ENCODE measurements around the gene HIC1.

Gene HIC1

GRCh38 chr17:2027528-2028233 is 27.2 kb upstream of the HIC1 start:
- Histone ChIP-seq H3K79me1 (replicated peaks; ENCODE audit: low read length, poor library complexity, severe bottlenecking) (peaks cover 13% of the 10 kb centered on the region), H2BK12ac (ENCODE audit: low read length in 2 of 2) (no peak overlapping the region), H3K36me3 (ENCODE audit: control insufficient read depth in 1 of 2, insufficient read depth in 2 of 2, low read depth in 1 of 2, low read length in 2 of 2) (peaks cover 0 to 4% of the 10 kb centered on the region in 2 experiments), H3K27me3 (ENCODE audit: control insufficient read depth in 1 of 2, insufficient read depth in 1 of 2, low read length in 2 of 2) (peaks cover 38 to 47% of the 10 kb centered on the region in 2 experiments), H3K27ac (ENCODE audit: low read length, poor library complexity, severe bottlenecking) (no peak overlapping the region), H2BK5ac (ENCODE audit: low read depth, low read length, poor library complexity, severe bottlenecking) (no peak overlapping the region), H3K9ac (ENCODE audit: low read length) (no peak overlapping the region), H2AK5ac (ENCODE audit: low read length, severe bottlenecking) (no peak overlapping the region), H3K4me2 (ENCODE audit: low read length, poor library complexity, severe bottlenecking) (no peak overlapping the region), H3K4me1 (ENCODE audit: control insufficient read depth, insufficient read depth, low read depth, low read length) (peaks cover 41% of the 10 kb centered on the region), H3K18ac (ENCODE audit: low read depth in 1 of 2, low read length in 2 of 2) (no peak overlapping the region), H4K8ac (ENCODE audit: low read length) (no peak overlapping the region), H2BK120ac (ENCODE audit: low read depth, low read length) (no peak overlapping the region), H3K14ac (ENCODE audit: low read length in 2 of 2) (no peak overlapping the region), H2AFZ (ENCODE audit: low read depth, low read length) (no peak overlapping the region), H3K4me3 (ENCODE audit: insufficient read depth in 1 of 2, low read depth in 1 of 2, low read length in 2 of 2) (no peak overlapping the region), H3K4ac (ENCODE audit: low read depth in 1 of 2, low read length in 2 of 2) (no peak overlapping the region), H3K9me3 (ENCODE audit: control insufficient read depth, low read length) (no peaks in the 10 kb centered on the region), H4K91ac (ENCODE audit: low read length) (no peak overlapping the region), H3K23ac (ENCODE audit: low read length in 2 of 2) (no peak overlapping the region), H2BK15ac (ENCODE audit: low read depth, poor library complexity, severe bottlenecking) (no peak overlapping the region)
- no peak for DNase-seq
- WGBS: 84% methylated on average over 9 of the region's 11 CpGs

- H4K91ac ChIP-seq (ENCODE audit: low read length): no peak overlapping the region
- no peak overlapping the region for H2BK5ac ChIP-seq (ENCODE audit: low read depth, low read length, poor library complexity, severe bottlenecking)
- no peak overlapping the region for H3K23ac ChIP-seq (ENCODE audit: low read length in 2 of 2)
- WGBS: 92% methylated on average over 5 of the region's 5 CpGs
- H2BK12ac ChIP-seq (ENCODE audit: low read length in 2 of 2): no peak overlapping the region
- no peak overlapping the region for H3K14ac ChIP-seq (ENCODE audit: low read length in 2 of 2)
- H3K18ac ChIP-seq (ENCODE audit: low read depth in 1 of 2, low read length in 2 of 2): no peak overlapping the region
- no peak overlapping the region for H2AFZ ChIP-seq (ENCODE audit: low read depth, low read length)
- H3K9ac ChIP-seq (ENCODE audit: low read length): no peak overlapping the region
- no peak overlapping the region for H2BK120ac ChIP-seq (ENCODE audit: low read depth, low read length)
- no peak overlapping the region for H2AK5ac ChIP-seq (ENCODE audit: low read length, severe bottlenecking)
- no peak overlapping the region for H3K4me3 ChIP-seq (ENCODE audit: insufficient read depth in 1 of 2, low read depth in 1 of 2, low read length in 2 of 2)
- peaks cover 13% of the 10 kb centered on the region for H3K79me1 ChIP-seq (replicated peaks; ENCODE audit: low read length, poor library complexity, severe bottlenecking)
- no peak overlapping the region for H3K4ac ChIP-seq (ENCODE audit: low read depth in 1 of 2, low read length in 2 of 2)
- H3K4me1 ChIP-seq (ENCODE audit: control insufficient read depth, insufficient read depth, low read depth, low read length): peaks cover 41% of the 10 kb centered on the region
- no peak overlapping the region for H2BK15ac ChIP-seq (ENCODE audit: low read depth, poor library complexity, severe bottlenecking)
- H3K36me3 ChIP-seq (ENCODE audit: control insufficient read depth in 1 of 2, insufficient read depth in 2 of 2, low read depth in 1 of 2, low read length in 2 of 2): peaks cover 0 to 4% of the 10 kb centered on the region in 2 experiments
- no peaks in the 10 kb centered on the region for H3K9me3 ChIP-seq (ENCODE audit: control insufficient read depth, low read length)
- H3K27me3 ChIP-seq (ENCODE audit: control insufficient read depth in 1 of 2, insufficient read depth in 1 of 2, low read length in 2 of 2): peaks cover 32 to 41% of the 10 kb centered on the region in 2 experiments
- no peak overlapping the region for H3K4me2 ChIP-seq (ENCODE audit: low read length, poor library complexity, severe bottlenecking)
- DNase-seq: no peak
- no peak overlapping the region for H4K8ac ChIP-seq (ENCODE audit: low read length)
- no peak overlapping the region for H3K27ac ChIP-seq (ENCODE audit: low read length, poor library complexity, severe bottlenecking)
Observed at GRCh38 chr17:2028234-2028614, 26.7 kb upstream of the HIC1 start.

- H2BK12ac ChIP-seq (ENCODE audit: low read length in 2 of 2): no peak overlapping the region
- peaks cover 28 to 38% of the 10 kb centered on the region in 2 experiments for H3K27me3 ChIP-seq (ENCODE audit: control insufficient read depth in 1 of 2, insufficient read depth in 1 of 2, low read length in 2 of 2)
- H3K36me3 ChIP-seq (ENCODE audit: control insufficient read depth in 1 of 2, insufficient read depth in 2 of 2, low read depth in 1 of 2, low read length in 2 of 2): peaks cover 5 to 9% of the 10 kb centered on the region in 2 experiments
- no peak overlapping the region for H2AK5ac ChIP-seq (ENCODE audit: low read length, severe bottlenecking)
- H2BK5ac ChIP-seq (ENCODE audit: low read depth, low read length, poor library complexity, severe bottlenecking): no peak overlapping the region
- peaks cover 43% of the 10 kb centered on the region for H3K4me1 ChIP-seq (ENCODE audit: control insufficient read depth, insufficient read depth, low read depth, low read length)
- peak overlapping the region in 1 of 2 experiments; percentile 57 for H3K23ac ChIP-seq (ENCODE audit: low read length in 2 of 2)
- no peak overlapping the region for H2BK120ac ChIP-seq (ENCODE audit: low read depth, low read length)
- no peak overlapping the region for H2BK15ac ChIP-seq (ENCODE audit: low read depth, poor library complexity, severe bottlenecking)
- no peak overlapping the region for H3K4me2 ChIP-seq (ENCODE audit: low read length, poor library complexity, severe bottlenecking)
- no peak overlapping the region for H3K4me3 ChIP-seq (ENCODE audit: insufficient read depth in 1 of 2, low read depth in 1 of 2, low read length in 2 of 2)
- H3K4ac ChIP-seq (ENCODE audit: low read depth in 1 of 2, low read length in 2 of 2): no peak overlapping the region
- DNase-seq: no peak
- H3K9ac ChIP-seq (ENCODE audit: low read length): no peak overlapping the region
- 57% methylated on average over 6 of the region's 6 CpGs for WGBS
- no peak overlapping the region for H3K27ac ChIP-seq (ENCODE audit: low read length, poor library complexity, severe bottlenecking)
- peak overlapping the region; percentile 18 for H4K91ac ChIP-seq (ENCODE audit: low read length)
- H3K79me1 ChIP-seq (replicated peaks; ENCODE audit: low read length, poor library complexity, severe bottlenecking): peaks cover 18% of the 10 kb centered on the region
- H3K18ac ChIP-seq (ENCODE audit: low read depth in 1 of 2, low read length in 2 of 2): no peak overlapping the region
- no peak overlapping the region for H4K8ac ChIP-seq (ENCODE audit: low read length)
- no peak overlapping the region for H3K14ac ChIP-seq (ENCODE audit: low read length in 2 of 2)
- no peaks in the 10 kb centered on the region for H3K9me3 ChIP-seq (ENCODE audit: control insufficient read depth, low read length)
- no peak overlapping the region for H2AFZ ChIP-seq (ENCODE audit: low read depth, low read length)
Observed at GRCh38 chr17:2028737-2029136, 26.2 kb upstream of the HIC1 start.

- no peak within 1 kb of the TSS for H2BK5ac ChIP-seq (ENCODE audit: low read depth, low read length, poor library complexity, severe bottlenecking)
- peak within 1 kb of the TSS; percentile 84 for H4K8ac ChIP-seq (ENCODE audit: low read length)
- peak within 1 kb of the TSS; percentile 12 for H2BK15ac ChIP-seq (ENCODE audit: low read depth, poor library complexity, severe bottlenecking)
- peak within 1 kb of the TSS; percentile 48 for H4K91ac ChIP-seq (ENCODE audit: low read length)
- H3K4me2 ChIP-seq (ENCODE audit: low read length, poor library complexity, severe bottlenecking): peak within 1 kb of the TSS; percentile 69
- H3K27ac ChIP-seq (ENCODE audit: low read length, poor library complexity, severe bottlenecking): no peak within 1 kb of the TSS
- peak within 1 kb of the TSS; percentile 90 for H3K9ac ChIP-seq (ENCODE audit: low read length)
- peak within 1 kb of the TSS; percentile 86 for H2AFZ ChIP-seq (ENCODE audit: low read depth, low read length)
- H3K18ac ChIP-seq (ENCODE audit: low read depth in 1 of 2, low read length in 2 of 2): peak within 1 kb of the TSS; percentile 65 to 90
- H2BK120ac ChIP-seq (ENCODE audit: low read depth, low read length): no peak within 1 kb of the TSS
- peaks cover 7 to 12% of the 10 kb centered on the region in 2 experiments for H3K36me3 ChIP-seq (ENCODE audit: control insufficient read depth in 1 of 2, insufficient read depth in 2 of 2, low read depth in 1 of 2, low read length in 2 of 2)
- H3K79me1 ChIP-seq (replicated peaks; ENCODE audit: low read length, poor library complexity, severe bottlenecking): peaks cover 23% of the 10 kb centered on the region
- 3% methylated on average over 59 of the region's 59 CpGs for WGBS
- H3K23ac ChIP-seq (ENCODE audit: low read length in 2 of 2): no peak within 1 kb of the TSS
- peak within 1 kb of the TSS in 1 of 2 experiments; percentile 61 for H2BK12ac ChIP-seq (ENCODE audit: low read length in 2 of 2)
- peaks cover 22 to 29% of the 10 kb centered on the region in 2 experiments for H3K27me3 ChIP-seq (ENCODE audit: control insufficient read depth in 1 of 2, insufficient read depth in 1 of 2, low read length in 2 of 2)
- peak within 1 kb of the TSS in 1 of 2 experiments; percentile 57 for H3K4ac ChIP-seq (ENCODE audit: low read depth in 1 of 2, low read length in 2 of 2)
- H2AK5ac ChIP-seq (ENCODE audit: low read length, severe bottlenecking): peak within 1 kb of the TSS; percentile 39
- DNase-seq: peak; percentile 96
- no peaks in the 10 kb centered on the region for H3K9me3 ChIP-seq (ENCODE audit: control insufficient read depth, low read length)
- peak within 1 kb of the TSS; percentile 75 to 91 for H3K4me3 ChIP-seq (ENCODE audit: insufficient read depth in 1 of 2, low read depth in 1 of 2, low read length in 2 of 2)
- H3K14ac ChIP-seq (ENCODE audit: low read length in 2 of 2): peak within 1 kb of the TSS in 1 of 2 experiments; percentile 0
- H3K4me1 ChIP-seq (ENCODE audit: control insufficient read depth, insufficient read depth, low read depth, low read length): peaks cover 40% of the 10 kb centered on the region
Observed at GRCh38 chr17:2029911-2030778, 24.8 kb upstream of the HIC1 start, which contains the start of gene DPH1. Gene DPH1, plus strand, starts transcription at chr17:2030153. Its CDS starts 17 bp downstream, at chr17:2030170.

All from mesenchymal stem cell (in vitro differentiated cells and primary cell).